Transverse colon (tissue), 4 donors: ENCODE data around the gene CACNA1I. TPM values are rescaled to one million over a fixed set of nuclear protein-coding genes. Genes with fewer than 3 reads are reported as not detected.

Experiments
- DNase-seq: peaks from one replicate; pipeline ENCODE4 v3.0.0-alpha.2; 2019
- H3K27ac ChIP-seq, 4 donors: fragments of 200-600 bp; sonication (generic); 2 replicates each; pipeline ENCODE4 v1.5.1; 2016 to 2018; ENCODE audit warnings: inconsistent platforms in 4 of 4
- H3K27me3 ChIP-seq: fragments of 200-600 bp; sonication (generic); 2 replicates; pipeline ENCODE4 v1.5.1; 2017; ENCODE audit warnings: inconsistent platforms
- H3K36me3 ChIP-seq, 4 donors: fragments of 200-600 bp; sonication (generic); 2 replicates each; pipeline ENCODE4 v1.5.1; 2017 to 2019; ENCODE audit warnings: inconsistent platforms in 4 of 4
- H3K4me1 ChIP-seq, 4 donors: fragments of 200-600 bp; sonication (generic); 2 replicates each; pipeline ENCODE4 v1.5.1; 2017 to 2020; ENCODE audit warnings: inconsistent platforms in 4 of 4
- H3K4me3 ChIP-seq, 4 donors: fragments of 200-600 bp; sonication (generic); 1 replicate in 1 of 4; 2 replicates in 3 of 4; pipeline versions ENCODE4 v1.5.1 to v1.6.1; 2017 to 2019; ENCODE audit warnings: inconsistent platforms in 4 of 4
- H3K9me3 ChIP-seq, 2 donors: fragments of 200-600 bp; sonication (generic); 2 replicates each; pipeline ENCODE4 v1.5.1; 2017 to 2019; ENCODE audit warnings: inconsistent platforms in 2 of 2
- EP300 ChIP-seq: sonication (generic); formaldehyde crosslinking; IDR thresholded peaks from one replicate; pipeline ENCODE4 v1.6.1; 2017; ENCODE audit warnings: antibody characterized with exemption, low read depth
- POLR2A ChIP-seq: fragments of 450-650 bp; IDR thresholded peaks from one replicate; pipeline ENCODE4 v1.6.1; 2016; ENCODE audit warnings: antibody characterized with exemption, mild to moderate bottlenecking, moderate library complexity
- POLR2AphosphoS5 ChIP-seq, 3 donors: sonication (generic); formaldehyde crosslinking; IDR thresholded peaks; one replicate each; pipeline ENCODE4 v1.6.1; 2016; ENCODE audit warnings: antibody characterized with exemption in 3 of 3
- WGBS, 2 donors: methylation state at CpG; one replicate each; pipeline ENCODE4 v1.1.5; 2018; ENCODE audit warnings: low coverage in 1 of 2; 5-methylcytosine and 5-hydroxymethylcytosine counted together
- in situ Hi-C, 4 donors: fragments of 200-750 bp; cut with MboI; loops; one replicate each; pipeline versions ENCODE4 v1.15.0 to v1.15.1; 2017; ENCODE audit warnings: low sequenced_read_pairs in 3 of 4, low pct_ligation_motif_present in 1 of 4, low pct_unique_long_range_greater_than_20kb in 1 of 4
- intact Hi-C: fragments of 100-400 bp; cut with DNase I; formaldehyde crosslinking; loops from one replicate; pipeline ENCODE4 v1.15.1; 2023; ENCODE audit warnings: low total_unique reads
- total RNA-seq, 4 donors: library from RNA; depleted of rRNA; stranded (reverse); fragments of >200 nt; gene quantifications; one replicate each; pipeline ENCODE4 v1.1.0, GENCODE V29; 2016
- TF ChIP-seq, protein P1 (sequence below), 5 experiments: fragments of 200-600 bp in 3 of 5; fragments of 450-650 bp in 2 of 5; sonication (generic) in 3 of 5; IDR thresholded peaks; 1 replicate in 2 of 5; 2 replicates in 3 of 5; pipeline ENCODE4 v1.5.1; 2016 to 2017; ENCODE audit warnings: antibody characterized with exemption in 5 of 5, inconsistent platforms in 3 of 5, mild to moderate bottlenecking in 2 of 5, moderate library complexity in 1 of 5

The CACNA1I gene
- total RNA-seq, 4 donors from 2014 or later = 0.14 to 1.1 (median 0.66) TPM

GRCh38 chr22:39681038-39681861, 110.7 kb downstream of the CACNA1I start:
- Histone ChIP-seq H3K36me3 (no peaks in the 10 kb centered on the region), H3K4me3 (no peak overlapping the region), H3K27ac (no peak overlapping the region), H3K9me3 (no peaks in the 10 kb centered on the region), H3K27me3 (peaks cover 21% of the 10 kb centered on the region), H3K4me1 (no peaks in the 10 kb centered on the region)
- 89% methylated on average over 13 of the region's 18 CpGs; no CpG with 5 or more reads in 1 of the 2 donors for WGBS, 2 donors
- intact Hi-C loops = no loop called here
- in situ Hi-C loops = no loop called here
- DNase-seq = no peak
- TF ChIP-seq POLR2AphosphoS5 (IDR thresholded peaks at IDR 0.05) (no peak), EP300 (no peak)
- TF ChIP-seq, protein P1, sequence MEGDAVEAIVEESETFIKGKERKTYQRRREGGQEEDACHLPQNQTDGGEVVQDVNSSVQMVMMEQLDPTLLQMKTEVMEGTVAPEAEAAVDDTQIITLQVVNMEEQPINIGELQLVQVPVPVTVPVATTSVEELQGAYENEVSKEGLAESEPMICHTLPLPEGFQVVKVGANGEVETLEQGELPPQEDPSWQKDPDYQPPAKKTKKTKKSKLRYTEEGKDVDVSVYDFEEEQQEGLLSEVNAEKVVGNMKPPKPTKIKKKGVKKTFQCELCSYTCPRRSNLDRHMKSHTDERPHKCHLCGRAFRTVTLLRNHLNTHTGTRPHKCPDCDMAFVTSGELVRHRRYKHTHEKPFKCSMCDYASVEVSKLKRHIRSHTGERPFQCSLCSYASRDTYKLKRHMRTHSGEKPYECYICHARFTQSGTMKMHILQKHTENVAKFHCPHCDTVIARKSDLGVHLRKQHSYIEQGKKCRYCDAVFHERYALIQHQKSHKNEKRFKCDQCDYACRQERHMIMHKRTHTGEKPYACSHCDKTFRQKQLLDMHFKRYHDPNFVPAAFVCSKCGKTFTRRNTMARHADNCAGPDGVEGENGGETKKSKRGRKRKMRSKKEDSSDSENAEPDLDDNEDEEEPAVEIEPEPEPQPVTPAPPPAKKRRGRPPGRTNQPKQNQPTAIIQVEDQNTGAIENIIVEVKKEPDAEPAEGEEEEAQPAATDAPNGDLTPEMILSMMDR (IDR thresholded peaks at IDR 0.05) = no peak

GRCh38 chr22:39682994-39683393, 112.4 kb downstream of the CACNA1I start:
- WGBS, 2 donors = 76% methylated on average over 4 of the region's 4 CpGs; no CpG with 5 or more reads in 1 of the 2 donors
- H3K9me3 ChIP-seq = no peaks in the 10 kb centered on the region
- no peak for DNase-seq
- intact Hi-C loops = no loop called here
- no peak overlapping the region for H3K27ac ChIP-seq
- H3K36me3 ChIP-seq = no peaks in the 10 kb centered on the region
- TF ChIP-seq EP300 (no peak), POLR2A (no peak), POLR2AphosphoS5 (IDR thresholded peaks at IDR 0.05) (no peak)
- TF ChIP-seq, protein P1 (IDR thresholded peaks at IDR 0.05) = no peak
- no peak overlapping the region for H3K4me3 ChIP-seq
- no peaks in the 10 kb centered on the region for H3K4me1 ChIP-seq
- in situ Hi-C loops = no loop called here
- peaks cover 39% of the 10 kb centered on the region for H3K27me3 ChIP-seq

GRCh38 chr22:39683639-39684038, 113.1 kb downstream of the CACNA1I start:
- Histone ChIP-seq H3K9me3 (no peaks in the 10 kb centered on the region), H3K4me3 (no peak overlapping the region), H3K27me3 (peaks cover 44% of the 10 kb centered on the region), H3K36me3 (no peaks in the 10 kb centered on the region), H3K27ac (no peak overlapping the region), H3K4me1 (no peaks in the 10 kb centered on the region)
- intact Hi-C loops (no loop called here), in situ Hi-C loops (no loop called here)
- TF ChIP-seq, protein P1 (IDR thresholded peaks at IDR 0.05) = no peak
- no peak for TF ChIP-seq POLR2AphosphoS5 (IDR thresholded peaks at IDR 0.05)
- no peak for TF ChIP-seq POLR2A
- no peak for TF ChIP-seq EP300
- no peak for DNase-seq
- 78 to 88% methylated on average over 2 to 3 of the region's 5 CpGs for WGBS, 2 donors

DNA sequence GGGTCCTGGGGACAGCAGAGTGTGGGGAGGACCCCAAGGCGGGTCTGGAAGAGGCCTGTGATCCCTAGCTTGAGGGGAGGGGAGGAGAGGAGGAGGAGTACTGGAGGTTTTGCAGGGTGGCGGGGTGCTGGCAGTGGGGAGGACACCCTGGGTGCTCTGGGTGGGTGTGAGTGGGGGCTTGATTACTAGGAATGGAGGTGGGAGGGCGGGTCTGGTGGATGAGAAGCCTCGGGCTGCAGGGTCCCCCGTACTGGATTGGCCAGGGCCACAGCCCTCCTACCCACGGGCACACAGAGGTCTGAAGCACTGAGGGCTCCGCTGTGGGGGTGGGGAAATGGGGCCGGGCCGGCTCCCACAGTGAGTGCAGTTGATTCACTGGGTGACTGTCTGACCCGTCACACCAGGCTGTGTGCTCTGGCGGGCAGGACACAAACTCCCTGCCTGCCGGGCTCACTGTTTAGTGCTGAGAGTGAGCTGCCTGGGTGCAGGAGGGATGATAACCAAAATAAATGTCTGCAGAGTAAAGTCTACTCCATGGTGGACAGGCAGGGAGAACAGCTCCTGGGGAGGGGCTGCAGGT, 114.2 kb downstream of the CACNA1I start:
- Histone ChIP-seq H3K4me1 (no peaks in the 10 kb centered on the region), H3K36me3 (no peaks in the 10 kb centered on the region), H3K4me3 (no peak overlapping the region), H3K27ac (no peak overlapping the region), H3K9me3 (no peaks in the 10 kb centered on the region), H3K27me3 (peaks cover 55% of the 10 kb centered on the region)
- in situ Hi-C loops = no loop called here
- 50 to 60% methylated on average over 1 to 12 of the region's 12 CpGs for WGBS, 2 donors
- intact Hi-C loops = no loop called here
- TF ChIP-seq POLR2A (no peak), POLR2AphosphoS5 (IDR thresholded peaks at IDR 0.05) (no peak), EP300 (no peak)
- TF ChIP-seq, protein P1 (IDR thresholded peaks at IDR 0.05) = no peak
- no peak for DNase-seq
